DOHH2 (cell line): Measurements from ENCODE around the gene FAM117B.

Experiments used
- CTCF ChIP-seq: fragments of 200-600 bp; sonication (generic); IDR thresholded peaks from one replicate; pipeline ENCODE4 v1.5.1; 2014; ENCODE audit warnings: antibody characterized with exemption, mild to moderate bottlenecking, low read depth, low read length; ENCODE audit not compliant: poor library complexity, severe bottlenecking
- EZH2phosphoT487 ChIP-seq: fragments of 200-600 bp; sonication (generic); IDR thresholded peaks from 2 replicates; pipeline ENCODE4 v1.6.1; 2017; ENCODE audit warnings: borderline replicate concordance, mild to moderate bottlenecking, antibody characterized with exemption, low read length, moderate library complexity, mixed read lengths

GRCh38 chr2:202680512-202680911 is 45.7 kb downstream of the FAM117B start:
- TF ChIP-seq CTCF (no peak), EZH2phosphoT487 (no peak)
